GM12878 (cell line): ENCODE data around the gene SLC25A41. TPM values are rescaled to one million over a fixed set of nuclear protein-coding genes. Genes with fewer than 3 reads are reported as not detected.

Source experiments
- ATAC-seq: fragments of 200-7000 bp; cut with Tn5 transposase; 3 replicates; pipeline ENCODE4 v1.9.1; 2020; ENCODE audit warnings: mild to moderate bottlenecking, moderate library complexity
- BruUV-seq: library from RNA; stranded (reverse); fragments of 400-500 nt; replicated peaks from 2 replicates; lab custom pipeline; 2021; lab: Mats Ljungman, UMichigan
- CTCF ChIA-PET: fragments of 300-600 bp; sonication (Branson Sonifier 250); formaldehyde crosslinking; extraction: SDS; loops from one replicate; lab custom pipeline; 2021; ENCODE audit warnings: inconsistent platforms; lab: Yijun Ruan, JAX
- POLR2A ChIA-PET: fragments of 350-600 bp; formaldehyde crosslinking; extraction: SDS; loops from one replicate; lab custom pipeline; 2021; ENCODE audit warnings: inconsistent platforms; lab: Charles Lee
- RAD21 ChIA-PET: fragments of 300-600 bp; sonication (Branson Sonifier 250); formaldehyde crosslinking; loops from one replicate; lab custom pipeline; 2023; ENCODE audit warnings: antibody characterized with exemption; ENCODE audit not compliant: unreplicated experiment; lab: Charles Lee
- SMC1A ChIA-PET: fragments of 300-600 bp; sonication (Branson Sonifier 250); formaldehyde crosslinking; loops from one replicate; lab custom pipeline; 2023; ENCODE audit not compliant: unreplicated experiment, uncharacterized antibody; lab: Charles Lee
- DNase-seq: peaks from one replicate; pipeline ENCODE4 v3.0.0-alpha.2; 2011; ENCODE audit warnings: low read depth, low spot score
- FAIRE-seq: peaks from 3 replicates; lab custom pipeline; 2011; peaks lifted over from hg19 to GRCh38; lab: Jason Lieb, UNC
- H2AFZ ChIP-seq: 2 replicates; pipeline ENCODE4 v1.6.0; 2011; ENCODE audit warnings: low read depth, low read length, control low read depth; ENCODE audit not compliant: control insufficient read depth
- H3K27ac ChIP-seq: 2 replicates; pipeline ENCODE4 v1.5.1; 2011; ENCODE audit warnings: control low read depth; ENCODE audit not compliant: control insufficient read depth, insufficient read depth
- H3K27me3 ChIP-seq, 2 experiments: replicated peaks in 1 of 2; 2 replicates each; pipeline versions ENCODE4 v1.6.0 to v1.6.1; 2011; ENCODE audit warnings: low read length in 1 of 2; ENCODE audit not compliant: control insufficient read depth in 2 of 2, insufficient read depth in 2 of 2
- H3K36me3 ChIP-seq, 2 experiments: 2 replicates each; pipeline ENCODE4 v1.5.1; 2011; ENCODE audit warnings: low read length in 1 of 2; ENCODE audit not compliant: control insufficient read depth in 2 of 2, insufficient read depth in 2 of 2
- H3K4me1 ChIP-seq: 2 replicates; pipeline ENCODE4 v1.6.1; 2011; ENCODE audit warnings: mild to moderate bottlenecking, low read length, moderate library complexity, mixed read lengths; ENCODE audit not compliant: control insufficient read depth, insufficient read depth
- H3K4me2 ChIP-seq: 2 replicates; pipeline ENCODE4 v1.6.0; 2011; ENCODE audit warnings: control low read depth; ENCODE audit not compliant: control insufficient read depth, insufficient read depth
- H3K4me3 ChIP-seq: fragments of 200-600 bp; sonication (generic); 2 replicates; pipeline ENCODE4 v1.5.1; 2016
- H3K79me2 ChIP-seq: 2 replicates; pipeline ENCODE4 v1.6.0; 2011; ENCODE audit warnings: low read length; ENCODE audit not compliant: control insufficient read depth, insufficient read depth
- H3K9ac ChIP-seq: 2 replicates; pipeline ENCODE4 v1.8.0; 2011; ENCODE audit warnings: low read length, control low read depth, mixed read lengths; ENCODE audit not compliant: control insufficient read depth, insufficient read depth
- H3K9me3 ChIP-seq: replicated peaks from 3 replicates; pipeline ENCODE4 v1.5.1; 2011; ENCODE audit warnings: mild to moderate bottlenecking, low read length; ENCODE audit not compliant: control insufficient read depth, insufficient read depth
- H4K20me1 ChIP-seq: 2 replicates; pipeline ENCODE4 v1.6.0; 2011; ENCODE audit not compliant: control insufficient read depth, insufficient read depth
- ATF7 ChIP-seq: fragments of 450-650 bp; IDR thresholded peaks from 2 replicates; pipeline ENCODE4 v1.6.1; 2016; ENCODE audit warnings: low read depth, mild to moderate bottlenecking
- MYB ChIP-seq: fragments of 150-350 bp; IDR thresholded peaks from 2 replicates; pipeline ENCODE4 v1.6.1; 2014; ENCODE audit warnings: mild to moderate bottlenecking, low read depth, low read length, borderline replicate concordance
- PBX3 ChIP-seq: IDR thresholded peaks from 2 replicates; pipeline ENCODE4 v1.6.1; 2011; ENCODE audit warnings: mild to moderate bottlenecking, low read depth, low read length, moderate library complexity; ENCODE audit not compliant: insufficient replicate concordance
- ZBTB33 ChIP-seq: fragments of 450-650 bp; IDR thresholded peaks from 2 replicates; pipeline ENCODE4 v1.6.1; 2017; ENCODE audit warnings: mild to moderate bottlenecking
- ZBTB40 ChIP-seq: fragments of 450-650 bp; IDR thresholded peaks from 2 replicates; pipeline ENCODE4 v1.6.1; 2016; ENCODE audit warnings: mild to moderate bottlenecking, moderate library complexity, borderline replicate concordance
- ZNF592 ChIP-seq: fragments of 450-650 bp; IDR thresholded peaks from 2 replicates; pipeline ENCODE4 v1.6.1; 2017; ENCODE audit warnings: mild to moderate bottlenecking, moderate library complexity
- ZNF687 ChIP-seq: fragments of 450-650 bp; IDR thresholded peaks from 2 replicates; pipeline ENCODE4 v1.6.1; 2017; ENCODE audit warnings: mild to moderate bottlenecking, moderate library complexity
- WGBS: methylation state at CpG from one replicate; pipeline ENCODE4 v1.1.6; 2016; ENCODE audit warnings: low lambda C conversion rate; ENCODE audit not compliant: insufficient replicate concordance, insufficient coverage; ENCODE audit errors: missing lambda C conversion rate; 5-methylcytosine and 5-hydroxymethylcytosine counted together
- in situ Hi-C: fragments of 300-500 bp; cut with MboI; formaldehyde crosslinking; loops from 9 replicates; pipeline ENCODE4 v1.14.3; 2018; ENCODE audit warnings: mixed read lengths
- intact Hi-C: fragments of 100-400 bp; cut with micrococcal nuclease; formaldehyde crosslinking; loops from one replicate; pipeline ENCODE4 v1.14.2; 2022; ENCODE audit not compliant: unreplicated experiment
- polyA plus RNA-seq, 11 experiments: library from polyadenylated mRNA; depleted of rRNA in 4 of 11; unstranded in 6 of 11; stranded (reverse) in 5 of 11; fragments of >200 nt; fragmentation: Nextera tagmentation in 4 of 11; fragmentation: Illumina TruSeq in 1 of 11; extraction: Ambion mirVana in 4 of 11; extraction: Trizol in 1 of 11; gene quantifications; 1 replicate in 1 of 11; 2 replicates in 10 of 11; pipeline versions ENCODE4 v1.2.1 to v1.2.3, GENCODE V29; 2011 to 2016; ENCODE audit warnings: inconsistent platforms in 2 of 11, missing spikeins in 2 of 11, low read depth in 1 of 11
- total RNA-seq, 4 experiments: library from RNA; depleted of rRNA in 3 of 4; stranded (reverse); fragments of >200 nt in 3 of 4; fragmentation: Illumina TruSeq in 1 of 4; extraction: Trizol in 1 of 4; gene quantifications; 2 replicates each; pipeline versions ENCODE4 v1.2.1 to v1.2.3, GENCODE V29; 2013 to 2021

The SLC25A41 gene
- total and polyA plus RNA-seq, 10 of the 15 experiments (the other 5 are each of a cell fraction or from before 2014, with no cell fraction given) = 0.23 to 1.2 (median 0.43) TPM; not detected in 2

- WGBS = 90% methylated on average over 12 of the region's 12 CpGs
- no peak for TF ChIP-seq PBX3
- TF ChIP-seq ATF7 = no peak
- no peak for TF ChIP-seq ZNF592
- no peak for TF ChIP-seq ZBTB40
- TF ChIP-seq ZBTB33 = no peak
- TF ChIP-seq MYB = no peak
- TF ChIP-seq ZNF687 = no peak
Measured at GRCh38 chr19:6396305-6396704, 37.3 kb downstream of the SLC25A41 start.

More at GRCh38 chr19:6396305-6396704, 37.3 kb downstream of the SLC25A41 start:
- no peaks in the 10 kb centered on the region for H3K27me3 ChIP-seq
- no peak overlapping the region for H3K9ac ChIP-seq
- no peak overlapping the region for H3K4me3 ChIP-seq
- H3K79me2 ChIP-seq = peaks cover 19% of the 10 kb centered on the region
- in situ Hi-C loops (no loop called here), intact Hi-C loops (loop anchor here (10.0 kb wide), 1 partner anchor 108 kb away; the partner anchor contains the start of gene TUBB4A)
- H2AFZ ChIP-seq = no peak overlapping the region
- ChIA-PET CTCF (no interaction called here), POLR2A (no interaction called here), SMC1A (no interaction called here), RAD21 (no interaction called here)
- no peaks in the 10 kb centered on the region for H3K9me3 ChIP-seq
- H3K36me3 ChIP-seq = peaks cover 0 to 3% of the 10 kb centered on the region in 2 experiments; a peak in 1 of 4 replicates
- no peak for FAIRE-seq
- H4K20me1 ChIP-seq = no peaks in the 10 kb centered on the region
- peaks cover 11% of the 10 kb centered on the region for H3K4me1 ChIP-seq
- no peak overlapping the region for H3K27ac ChIP-seq
- BruUV-seq = no TSS peak
- H3K4me2 ChIP-seq = no peak overlapping the region
- ATAC-seq = no peak
- no peak for DNase-seq
